Measurements from ENCODE around the gene PRKRA. TPM values are rescaled to one million over a fixed set of nuclear protein-coding genes. Genes with fewer than 3 reads are reported as not detected.
A peak's percentile ranks its signal among the peaks of the same experiment; 100 is the strongest.

PRKRA gene
- total and polyA plus RNA-seq, 2 donors (not counting 1 experiment from before 2014, with no cell fraction given) = 27.0 to 71.9 TPM

DNA sequence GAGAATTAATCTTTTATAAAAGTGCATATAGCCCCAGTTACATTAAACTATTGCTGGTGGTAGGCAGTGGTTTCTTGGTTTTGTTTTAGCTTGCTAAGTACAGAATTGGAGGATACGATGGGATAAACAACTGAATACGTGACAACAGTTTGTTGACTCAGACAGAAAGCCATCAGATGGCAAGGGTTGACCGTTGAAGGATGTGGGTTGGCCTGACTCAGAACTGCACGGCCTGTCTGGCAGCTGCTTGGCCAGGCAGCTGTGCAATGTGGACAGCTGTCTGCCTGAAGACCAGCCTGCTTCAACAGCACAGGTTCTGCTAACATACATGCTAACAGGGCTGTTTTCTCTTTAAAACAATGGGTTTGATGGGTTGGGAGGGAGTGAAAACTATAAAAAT is 46.6 kb downstream of the PRKRA start:
- H3K4me2 ChIP-seq (replicated peaks; ENCODE audit: low read depth, low read length, poor library complexity, severe bottlenecking) = no peak overlapping the region
- no peaks in the 10 kb centered on the region for H3K4me1 ChIP-seq (ENCODE audit: control insufficient read depth in 2 of 2, insufficient read depth in 2 of 2, low read length in 2 of 2)
- Mint-ChIP-seq H3K9me3 (ENCODE audit: insufficient read depth) (no peaks in the 10 kb centered on the region), H3K27me3 (no peaks in the 10 kb centered on the region), H3K4me3 (no peak overlapping the region), H3K4me1 (peaks cover 6% of the 10 kb centered on the region), H3K27ac (no peak overlapping the region)
- TF ChIP-seq, protein P1, sequence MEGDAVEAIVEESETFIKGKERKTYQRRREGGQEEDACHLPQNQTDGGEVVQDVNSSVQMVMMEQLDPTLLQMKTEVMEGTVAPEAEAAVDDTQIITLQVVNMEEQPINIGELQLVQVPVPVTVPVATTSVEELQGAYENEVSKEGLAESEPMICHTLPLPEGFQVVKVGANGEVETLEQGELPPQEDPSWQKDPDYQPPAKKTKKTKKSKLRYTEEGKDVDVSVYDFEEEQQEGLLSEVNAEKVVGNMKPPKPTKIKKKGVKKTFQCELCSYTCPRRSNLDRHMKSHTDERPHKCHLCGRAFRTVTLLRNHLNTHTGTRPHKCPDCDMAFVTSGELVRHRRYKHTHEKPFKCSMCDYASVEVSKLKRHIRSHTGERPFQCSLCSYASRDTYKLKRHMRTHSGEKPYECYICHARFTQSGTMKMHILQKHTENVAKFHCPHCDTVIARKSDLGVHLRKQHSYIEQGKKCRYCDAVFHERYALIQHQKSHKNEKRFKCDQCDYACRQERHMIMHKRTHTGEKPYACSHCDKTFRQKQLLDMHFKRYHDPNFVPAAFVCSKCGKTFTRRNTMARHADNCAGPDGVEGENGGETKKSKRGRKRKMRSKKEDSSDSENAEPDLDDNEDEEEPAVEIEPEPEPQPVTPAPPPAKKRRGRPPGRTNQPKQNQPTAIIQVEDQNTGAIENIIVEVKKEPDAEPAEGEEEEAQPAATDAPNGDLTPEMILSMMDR (IDR thresholded peaks at IDR 0.05) = no peak
- no peak for TF ChIP-seq EZH2 (IDR thresholded peaks at IDR 0.05; ENCODE audit: borderline replicate concordance, insufficient read depth, low read depth, low read length, poor library complexity, severe bottlenecking)
- no peaks in the 10 kb centered on the region for H3K9me3 ChIP-seq (ENCODE audit: control extremely low read depth in 1 of 3, control insufficient read depth in 2 of 3, insufficient read depth in 1 of 3, low read length in 2 of 3)
- intact Hi-C loops (cut with micrococcal nuclease) = no loop called here
- CTCF ChIA-PET = interaction anchor here (1.0 to 3.0 kb wide), 4 partner anchors 9 to 13 kb away, joined by 4 to 19 read pairs (median 7); no protein-coding TSS in a partner anchor
- H3K79me2 ChIP-seq (ENCODE audit: control insufficient read depth, insufficient read depth, low read length) = no peaks in the 10 kb centered on the region
- ATAC-seq (ENCODE audit: low read depth) = no peak
- peak overlapping the region; percentile 50 for H2AFZ ChIP-seq (ENCODE audit: insufficient read depth, low read depth, low read length, poor library complexity, severe bottlenecking)
- H4K20me1 ChIP-seq (ENCODE audit: control insufficient read depth, insufficient read depth, low read length, poor library complexity, severe bottlenecking) = no peaks in the 10 kb centered on the region
- no peaks in the 10 kb centered on the region for H3K36me3 ChIP-seq (replicated peaks in 1 of 2; ENCODE audit: control extremely low read depth in 1 of 2, control insufficient read depth in 1 of 2, extremely low read depth in 1 of 2, insufficient read depth in 2 of 2, low read length in 1 of 2)
- DNase-seq = no peak
- POLR2A ChIA-PET = no interaction called here
- H3K27ac ChIP-seq (ENCODE audit: low read length in 2 of 2) = no peak overlapping the region
- 28% methylated on average over 4 of the region's 4 CpGs for WGBS (ENCODE audit: insufficient coverage)
- H3K27me3 ChIP-seq (replicated peaks in 1 of 4; ENCODE audit: control extremely low read depth in 1 of 4, control insufficient read depth in 3 of 4, insufficient read depth in 4 of 4, low read length in 3 of 4) = no peaks in the 10 kb centered on the region
- H3K9ac ChIP-seq (ENCODE audit: low read length) = no peak overlapping the region
- H3K4me3 ChIP-seq (ENCODE audit: control extremely low read depth in 1 of 5, extremely low read depth in 1 of 5, insufficient read depth in 1 of 5, low read depth in 2 of 5, low read length in 4 of 5) = no peak overlapping the region

DNA sequence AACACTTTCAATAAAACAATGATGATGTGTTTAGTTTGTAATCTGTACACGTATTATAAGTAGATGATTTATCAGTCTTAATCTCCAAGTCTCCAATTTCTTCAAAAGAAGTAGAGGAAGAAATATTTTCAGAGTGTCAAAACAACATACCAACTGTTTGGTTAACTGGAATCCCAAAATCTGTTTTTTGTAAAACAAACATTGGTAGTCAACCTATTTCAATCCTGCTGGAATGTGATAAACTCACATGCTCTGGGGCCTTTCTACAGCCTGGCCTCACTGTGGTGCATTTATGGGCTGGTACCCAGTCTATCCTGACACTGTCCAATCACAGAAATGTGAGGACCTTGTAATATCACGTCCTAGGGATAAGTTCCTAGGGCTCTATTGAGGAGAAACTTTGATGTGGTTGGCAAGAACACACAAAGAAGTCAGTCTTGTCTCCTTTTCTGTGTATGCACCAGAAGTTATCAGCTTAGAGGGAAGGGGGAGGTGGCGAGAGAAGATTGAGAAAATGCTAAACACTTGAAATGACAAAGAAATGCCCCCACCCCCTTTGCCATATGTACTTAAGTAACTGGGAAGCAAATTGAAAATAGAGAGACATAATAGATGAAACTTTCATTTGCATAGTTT is 47.2 kb downstream of the PRKRA start:
- peaks cover 6% of the 10 kb centered on the region for H3K4me1 Mint-ChIP-seq
- Histone ChIP-seq H4K20me1 (ENCODE audit: control insufficient read depth, insufficient read depth, low read length, poor library complexity, severe bottlenecking) (no peaks in the 10 kb centered on the region), H3K27ac (ENCODE audit: low read length in 2 of 2) (no peak overlapping the region), H3K79me2 (ENCODE audit: control insufficient read depth, insufficient read depth, low read length) (no peaks in the 10 kb centered on the region), H3K4me1 (ENCODE audit: control insufficient read depth in 2 of 2, insufficient read depth in 2 of 2, low read length in 2 of 2) (no peaks in the 10 kb centered on the region), H3K9me3 (ENCODE audit: control extremely low read depth in 1 of 3, control insufficient read depth in 2 of 3, insufficient read depth in 1 of 3, low read length in 2 of 3) (no peaks in the 10 kb centered on the region), H3K36me3 (replicated peaks in 1 of 2; ENCODE audit: control extremely low read depth in 1 of 2, control insufficient read depth in 1 of 2, extremely low read depth in 1 of 2, insufficient read depth in 2 of 2, low read length in 1 of 2) (no peaks in the 10 kb centered on the region), H3K4me3 (ENCODE audit: control extremely low read depth in 1 of 5, extremely low read depth in 1 of 5, insufficient read depth in 1 of 5, low read depth in 2 of 5, low read length in 4 of 5) (no peak overlapping the region), H3K9ac (ENCODE audit: low read length) (no peak overlapping the region), H3K27me3 (replicated peaks in 1 of 4; ENCODE audit: control extremely low read depth in 1 of 4, control insufficient read depth in 3 of 4, insufficient read depth in 4 of 4, low read length in 3 of 4) (no peaks in the 10 kb centered on the region), H2AFZ (ENCODE audit: insufficient read depth, low read depth, low read length, poor library complexity, severe bottlenecking) (peak overlapping the region; percentile 50), H3K4me2 (replicated peaks; ENCODE audit: low read depth, low read length, poor library complexity, severe bottlenecking) (no peak overlapping the region)
- WGBS (ENCODE audit: insufficient coverage) = 33% methylated on average over 1 of the region's 3 CpGs
- no peak for DNase-seq
- no peak for ATAC-seq (ENCODE audit: low read depth)
- H3K27me3 Mint-ChIP-seq = no peaks in the 10 kb centered on the region
- ChIA-PET CTCF (interaction anchor here (1.0 to 3.0 kb wide), 4 partner anchors 8 to 12 kb away, joined by 4 to 19 read pairs (median 7); no protein-coding TSS in a partner anchor), POLR2A (no interaction called here)
- intact Hi-C loops (cut with micrococcal nuclease) = no loop called here
- TF ChIP-seq EZH2 (IDR thresholded peaks at IDR 0.05; ENCODE audit: borderline replicate concordance, insufficient read depth, low read depth, low read length, poor library complexity, severe bottlenecking) = no peak
- TF ChIP-seq, protein P1 (IDR thresholded peaks at IDR 0.05) = no peak
- no peaks in the 10 kb centered on the region for H3K9me3 Mint-ChIP-seq (ENCODE audit: insufficient read depth)
- H3K4me3 Mint-ChIP-seq = no peak overlapping the region
- no peak overlapping the region for H3K27ac Mint-ChIP-seq

All from B cell (primary cell).